ENCODE data around the gene INPP5B. TPM values are rescaled to one million over a fixed set of nuclear protein-coding genes. Genes with fewer than 3 reads are reported as not detected.

Gene INPP5B
- total and polyA plus RNA-seq, 2 of the 13 experiments (the other 11 are each of a cell fraction or from before 2014, with no cell fraction given), result 9.0 to 9.8 TPM

DNA sequence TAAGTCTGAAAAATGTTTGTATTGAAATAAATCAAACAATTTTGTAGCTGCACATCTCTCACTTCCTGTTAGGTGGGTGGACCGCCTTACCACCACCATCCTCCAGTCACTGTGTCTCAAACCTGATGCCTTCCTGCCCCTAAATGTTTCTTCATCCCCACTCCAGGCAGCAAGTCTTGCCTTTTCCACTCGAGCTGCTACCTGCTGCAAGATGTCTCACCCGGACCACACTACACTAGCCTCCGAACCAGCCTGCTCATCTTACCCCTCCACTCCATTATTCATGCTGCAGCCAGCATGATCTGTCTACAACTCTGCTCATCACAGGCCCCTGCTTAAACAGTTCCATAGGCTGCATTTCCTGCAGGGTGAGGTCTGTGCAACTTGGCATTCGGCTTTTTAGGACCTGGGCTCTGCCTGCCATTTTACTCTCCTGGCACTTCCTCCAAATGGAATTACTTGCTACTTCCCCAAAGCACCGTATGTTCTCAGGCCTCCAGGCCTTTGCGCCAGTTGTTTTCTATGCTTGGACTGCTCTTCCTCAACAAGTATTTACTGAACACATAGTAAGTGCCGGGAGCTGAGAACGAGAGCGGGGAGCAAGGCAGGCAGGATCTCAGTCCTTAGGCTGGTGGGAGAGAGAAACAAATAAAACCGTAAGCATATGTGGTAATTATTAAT lies 48.2 kb upstream of the INPP5B start (continued):
- no peak for TF ChIP-seq CEBPZ (IDR thresholded peaks at IDR 0.05; ENCODE audit: low read length)
- no peak for TF ChIP-seq TCF12 (IDR thresholded peaks at IDR 0.05)
- no peak for TF ChIP-seq TCF12 (CRISPR knock-in tag; IDR thresholded peaks at IDR 0.05)
- TF ChIP-seq HNF1A (IDR thresholded peaks at IDR 0.05; ENCODE audit: low read depth), result no peak
- no peak for TF ChIP-seq HNF1A (CRISPR knock-in tag; IDR thresholded peaks at IDR 0.05; ENCODE audit: borderline replicate concordance)
- no peak for TF ChIP-seq FOXC1 (CRISPR knock-in tag; IDR thresholded peaks at IDR 0.05; ENCODE audit: borderline replicate concordance)
